Neural cell (in vitro differentiated cells): Measurements from ENCODE around the gene OXNAD1.

Experiments used
- CTCF ChIP-seq: fragments of 450-650 bp; IDR thresholded peaks from 2 replicates; pipeline ENCODE4 v1.5.1; 2014; ENCODE audit warnings: antibody characterized with exemption, mild to moderate bottlenecking, moderate library complexity; ENCODE audit not compliant: poor library complexity, severe bottlenecking
- POLR2AphosphoS5 ChIP-seq: IDR thresholded peaks from 2 replicates; pipeline ENCODE4 v1.6.1; 2012
- RAD21 ChIP-seq: fragments of 450-650 bp; conservative IDR thresholded peaks from 2 replicates; pipeline ENCODE4 v1.6.1; 2014; ENCODE audit warnings: antibody characterized with exemption, mild to moderate bottlenecking, moderate library complexity
- REST ChIP-seq: IDR thresholded peaks from 2 replicates; pipeline ENCODE4 v1.6.1; 2012; ENCODE audit warnings: borderline replicate concordance
- TAF1 ChIP-seq: IDR thresholded peaks from 2 replicates; pipeline ENCODE4 v1.6.1; 2012; ENCODE audit warnings: low read depth

GRCh38 chr3:16325850-16326249 is 60.8 kb downstream of the OXNAD1 start:
- no peak for TF ChIP-seq POLR2AphosphoS5
- no peak for TF ChIP-seq CTCF
- TF ChIP-seq REST, result no peak
- TF ChIP-seq RAD21, result no peak
- no peak for TF ChIP-seq TAF1
